Left renal cortex interstitium (tissue), 4 donors: ENCODE measurements around the gene CDH1. TPM values are rescaled to one million over a fixed set of nuclear protein-coding genes. Genes with fewer than 3 reads are reported as not detected.
A peak's percentile ranks its signal among the peaks of the same experiment; 100 is the strongest.
"Not testable (repeated sequence)": the region's sequence is repeated elsewhere in the genome, so short reads cannot be mapped to it uniquely, and the experiment has no call there.

Experiments used
- DNase-seq, 4 donors: peaks; one replicate each; pipeline ENCODE4 v3.0.0-alpha.2; 2013; ENCODE audit warnings: low read depth in 4 of 4, low spot score in 2 of 4, missing footprints in 1 of 4
- polyA plus RNA-seq, 4 donors: library from polyadenylated mRNA; unstranded; fragments of 120-200 nt; gene quantifications; one replicate each; pipeline ENCODE4 v1.2.1, GENCODE V29; 2013; ENCODE audit not compliant: insufficient read length in 4 of 4

The CDH1 gene
- polyA plus RNA-seq: 100 to 1,000 TPM in 2 of 4 donors, 10 to 100 TPM in 2; 91.0 to 108 (median 99.4) TPM

DNA sequence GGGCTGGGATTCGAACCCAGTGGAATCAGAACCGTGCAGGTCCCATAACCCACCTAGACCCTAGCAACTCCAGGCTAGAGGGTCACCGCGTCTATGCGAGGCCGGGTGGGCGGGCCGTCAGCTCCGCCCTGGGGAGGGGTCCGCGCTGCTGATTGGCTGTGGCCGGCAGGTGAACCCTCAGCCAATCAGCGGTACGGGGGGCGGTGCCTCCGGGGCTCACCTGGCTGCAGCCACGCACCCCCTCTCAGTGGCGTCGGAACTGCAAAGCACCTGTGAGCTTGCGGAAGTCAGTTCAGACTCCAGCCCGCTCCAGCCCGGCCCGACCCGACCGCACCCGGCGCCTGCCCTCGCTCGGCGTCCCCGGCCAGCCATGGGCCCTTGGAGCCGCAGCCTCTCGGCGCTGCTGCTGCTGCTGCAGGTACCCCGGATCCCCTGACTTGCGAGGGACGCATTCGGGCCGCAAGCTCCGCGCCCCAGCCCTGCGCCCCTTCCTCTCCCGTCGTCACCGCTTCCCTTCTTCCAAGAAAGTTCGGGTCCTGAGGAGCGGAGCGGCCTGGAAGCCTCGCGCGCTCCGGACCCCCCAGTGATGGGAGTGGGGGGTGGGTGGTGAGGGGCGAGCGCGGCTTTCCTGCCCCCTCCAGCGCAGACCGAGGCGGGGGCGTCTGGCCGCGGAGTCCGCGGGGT lies at the start of gene CDH1:
CDH1 (plus strand) TSS at position 247 of the 684 bp plus-strand sequence; CDS start at position 371, 124 bp downstream.
- DNase-seq: no peak

DNA sequence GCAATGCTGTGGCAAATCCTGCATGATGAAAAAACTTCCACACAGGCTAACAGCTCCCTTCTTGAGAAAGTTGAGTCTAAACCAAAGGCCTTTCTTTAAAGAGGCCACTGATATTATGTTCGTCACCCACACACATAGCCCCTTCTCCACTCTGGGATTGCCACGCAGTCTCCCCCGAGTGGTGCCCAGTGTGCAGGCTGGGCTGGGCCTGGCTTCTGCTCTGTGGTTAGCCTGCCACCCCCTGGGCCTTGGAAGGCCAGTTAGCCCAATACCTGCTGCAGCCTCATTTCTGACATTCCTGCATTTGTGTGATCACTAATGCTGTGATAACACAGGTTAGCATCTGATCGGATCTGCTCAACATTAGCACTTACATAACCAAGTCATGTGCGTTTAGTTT lies 47.2 kb upstream of the CDH1 start:
- DNase-seq: no peak

DNA sequence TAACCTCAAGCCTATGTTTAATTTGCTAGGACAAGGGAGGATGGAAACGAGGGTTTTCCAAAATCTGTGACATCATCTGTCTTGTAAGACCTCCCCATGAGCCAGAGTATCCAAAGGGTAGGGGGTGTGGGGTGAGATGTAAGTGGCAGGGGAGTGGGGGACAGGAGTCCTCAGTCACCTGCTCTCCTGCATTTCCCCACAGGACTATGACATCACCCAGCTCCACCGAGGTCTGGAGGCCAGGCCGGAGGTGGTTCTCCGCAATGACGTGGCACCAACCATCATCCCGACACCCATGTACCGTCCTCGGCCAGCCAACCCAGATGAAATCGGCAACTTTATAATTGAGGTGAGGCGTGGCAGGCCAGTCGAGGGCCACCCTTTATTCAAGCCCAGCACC lies 41.5 kb upstream of the CDH1 start:
- DNase-seq: no peak

DNA sequence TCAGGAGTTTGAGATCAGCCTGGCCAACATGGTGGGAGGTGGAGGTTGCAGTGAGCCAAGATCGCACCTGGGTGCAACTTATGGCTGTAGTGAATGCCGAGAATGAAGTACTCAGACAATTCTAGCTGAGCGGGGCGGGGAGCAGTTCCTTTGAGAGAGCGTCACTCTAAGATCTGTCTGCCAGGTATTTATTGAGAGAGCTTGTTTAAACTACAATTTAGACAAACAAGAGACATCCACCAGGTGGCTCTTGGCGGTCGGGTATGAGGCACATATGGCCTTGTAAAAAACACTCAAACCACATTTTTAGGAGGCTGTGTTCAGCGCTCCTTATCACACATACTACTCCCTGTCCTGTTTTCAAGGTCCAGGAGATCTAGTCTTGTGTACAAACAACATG lies 40.6 kb upstream of the CDH1 start:
- DNase-seq: no peak

DNA sequence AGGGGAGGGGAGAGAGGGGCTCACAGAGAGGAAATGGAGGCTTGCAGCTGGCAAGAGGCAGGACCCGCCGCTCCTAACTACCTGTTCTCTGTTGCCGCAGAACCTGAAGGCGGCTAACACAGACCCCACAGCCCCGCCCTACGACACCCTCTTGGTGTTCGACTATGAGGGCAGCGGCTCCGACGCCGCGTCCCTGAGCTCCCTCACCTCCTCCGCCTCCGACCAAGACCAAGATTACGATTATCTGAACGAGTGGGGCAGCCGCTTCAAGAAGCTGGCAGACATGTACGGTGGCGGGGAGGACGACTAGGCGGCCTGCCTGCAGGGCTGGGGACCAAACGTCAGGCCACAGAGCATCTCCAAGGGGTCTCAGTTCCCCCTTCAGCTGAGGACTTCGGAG lies 39.0 kb upstream of the CDH1 start:
- no peak for DNase-seq

DNA sequence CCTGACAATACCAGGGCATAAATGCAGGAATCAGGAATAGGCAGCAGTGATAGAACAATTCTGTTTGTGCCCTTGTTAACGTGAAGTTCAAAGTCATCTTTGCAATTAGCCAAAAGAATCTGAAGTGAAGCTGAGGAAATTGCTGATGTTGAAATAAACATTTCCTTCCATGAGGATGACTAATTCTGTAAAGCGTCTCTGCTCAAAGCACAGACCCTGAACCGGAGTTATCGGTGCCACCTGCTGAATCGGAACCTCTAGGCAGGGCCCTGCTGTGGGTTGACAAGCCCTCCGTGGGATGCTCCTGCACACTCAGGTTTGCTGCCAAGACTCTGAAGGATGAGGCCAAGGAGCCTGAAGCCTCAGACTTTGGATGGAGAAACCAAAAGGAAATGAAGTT lies 37.0 kb upstream of the CDH1 start:
- DNase-seq: no peak

DNA sequence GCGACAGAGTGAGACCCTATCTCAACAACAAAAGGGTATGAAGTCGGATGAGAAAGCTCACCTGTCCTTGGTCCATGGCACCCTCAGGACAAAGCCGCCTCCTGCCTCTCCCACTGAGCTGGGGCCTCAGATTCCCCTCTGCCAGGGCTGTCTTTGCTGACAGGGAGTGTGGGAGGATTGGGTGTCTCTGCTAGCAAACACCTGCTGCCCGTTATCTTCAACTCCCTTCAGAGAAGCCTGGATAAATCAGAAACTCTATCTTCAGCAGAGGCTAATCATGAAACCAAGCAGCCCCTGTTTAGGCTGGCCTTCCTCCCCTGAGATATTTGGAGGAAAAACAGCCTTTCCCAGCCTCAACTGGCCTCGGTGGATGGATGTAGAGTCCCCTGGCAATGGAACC lies 36.3 kb upstream of the CDH1 start:
- peak in 1 of 4 donors; percentile 28 for DNase-seq

DNA sequence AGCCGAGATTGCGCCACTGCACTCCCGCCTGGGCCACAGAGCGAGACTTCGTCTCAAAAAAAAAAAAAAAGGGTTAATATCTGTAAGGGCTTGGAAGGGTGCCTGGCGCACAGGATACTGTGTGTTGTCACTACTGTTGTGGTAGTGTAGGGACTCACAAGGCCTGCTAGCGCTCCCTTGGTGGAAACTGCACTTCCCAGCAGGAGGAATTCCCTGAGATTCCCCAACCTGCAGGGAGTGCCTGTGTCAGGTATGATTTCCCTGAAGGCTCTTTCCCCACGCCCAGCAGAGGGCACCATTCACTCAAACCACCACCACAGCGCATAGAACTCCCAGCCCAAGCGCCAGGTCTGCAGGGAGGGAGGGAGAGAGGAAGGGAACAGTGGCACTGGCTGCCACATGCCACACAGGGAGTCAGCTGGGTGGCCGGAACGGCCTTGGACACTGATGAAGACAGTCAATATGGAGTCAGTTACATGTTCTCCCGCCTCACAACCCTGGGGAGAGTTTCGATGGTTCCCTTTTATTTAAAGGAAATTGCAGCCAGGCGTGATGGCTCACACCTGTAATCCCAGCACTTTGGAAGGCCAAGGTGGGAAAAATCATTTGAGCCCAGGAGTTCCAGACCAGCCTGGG lies 32.7 kb upstream of the CDH1 start:
- peak in 2 of 4 donors; percentile 35 to 73 for DNase-seq

DNA sequence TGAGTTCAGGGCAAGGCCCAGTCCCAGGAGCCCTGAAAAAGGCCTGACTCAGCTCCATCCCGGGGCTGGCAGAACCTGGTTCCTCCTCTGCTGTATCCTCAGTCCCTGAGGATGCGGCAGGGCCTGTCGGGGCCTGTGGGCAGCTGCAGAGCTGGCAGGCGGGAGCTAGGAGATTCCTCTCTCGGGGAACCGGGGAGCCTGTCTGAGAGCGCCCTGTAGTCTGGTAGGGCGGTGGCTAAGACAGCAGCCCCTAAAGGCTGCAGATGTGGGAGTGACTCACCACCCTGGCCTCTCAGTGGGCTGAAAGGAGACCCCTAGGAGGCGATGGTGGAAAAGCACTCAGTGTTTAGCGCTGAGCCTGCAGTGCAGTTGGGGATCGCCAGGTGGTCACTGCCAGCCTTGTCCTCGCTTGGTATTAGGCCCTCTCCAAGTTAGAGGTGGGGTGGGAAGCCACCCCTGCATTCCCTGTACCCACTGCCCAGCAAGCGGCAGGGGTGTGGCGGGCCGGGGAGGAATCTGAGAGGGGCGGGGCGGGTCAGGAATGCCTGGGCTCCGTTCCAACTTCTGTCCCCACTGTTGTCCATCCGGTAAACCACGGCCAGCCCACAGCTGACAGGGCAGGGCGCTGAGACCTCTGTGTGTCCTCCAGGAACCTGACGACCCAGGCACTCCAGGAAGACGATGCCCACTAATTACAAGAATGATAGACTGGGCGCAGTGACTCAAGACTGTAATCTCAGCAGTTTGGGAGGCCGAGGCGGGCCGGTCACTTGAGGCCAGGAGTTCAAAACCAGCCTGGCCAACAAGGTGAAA lies 29.5 kb upstream of the CDH1 start:
- no peak for DNase-seq

DNA sequence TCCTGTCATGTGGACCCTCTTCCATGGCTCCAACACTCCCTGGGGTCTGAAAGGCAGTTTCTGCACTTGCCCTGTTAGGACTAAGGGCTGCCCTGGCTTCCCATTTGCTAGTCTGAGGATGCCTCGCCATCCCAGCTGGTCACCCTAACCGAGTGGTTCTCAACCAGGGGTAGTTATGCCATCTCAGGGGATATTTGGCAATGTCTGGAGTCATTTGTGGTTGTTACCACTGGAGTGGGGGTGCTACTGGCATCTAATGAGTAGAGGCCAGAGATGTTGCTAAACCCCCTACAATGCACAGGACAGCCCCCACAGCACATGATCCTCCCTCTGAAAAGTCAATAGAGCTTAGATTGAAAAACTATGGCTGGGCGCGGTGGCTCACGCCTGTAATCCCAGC lies 26.9 kb upstream of the CDH1 start:
- no peak for DNase-seq

DNA sequence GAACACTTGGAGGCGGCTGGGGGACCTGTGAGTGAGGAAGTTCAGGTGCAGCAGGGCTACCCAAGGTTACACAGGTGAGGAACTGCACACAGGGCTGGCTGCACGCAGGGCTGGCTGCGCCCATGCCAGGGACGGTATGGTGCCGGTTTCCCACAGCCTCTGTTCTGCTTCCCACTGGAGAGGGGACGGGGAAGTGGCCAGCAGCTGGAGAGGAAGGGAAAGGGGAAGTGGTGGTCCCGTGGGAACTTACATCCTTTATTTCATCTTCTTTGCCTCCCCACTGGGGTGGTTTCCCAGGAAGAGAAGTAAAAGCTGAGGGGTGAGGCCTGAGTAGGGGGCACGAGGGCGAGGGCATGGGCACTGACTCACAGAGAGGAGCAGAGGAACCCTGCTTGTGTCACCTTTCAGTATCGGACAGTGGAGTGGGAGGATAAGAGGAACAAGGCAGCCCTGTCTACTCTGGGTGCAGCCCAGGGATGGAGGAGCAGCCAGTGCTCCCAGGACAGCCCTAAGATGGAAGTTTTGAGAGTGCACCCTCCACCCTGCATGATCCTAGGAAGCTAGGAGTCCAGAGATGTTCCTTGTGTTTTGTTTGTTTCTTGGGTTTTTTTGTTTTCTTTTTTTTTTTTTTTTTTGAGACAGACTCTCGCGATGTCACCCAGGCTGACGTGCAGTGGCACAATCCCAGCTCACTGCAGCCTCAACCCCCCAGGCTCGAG lies 25.5 kb upstream of the CDH1 start:
- no peak for DNase-seq

DNA sequence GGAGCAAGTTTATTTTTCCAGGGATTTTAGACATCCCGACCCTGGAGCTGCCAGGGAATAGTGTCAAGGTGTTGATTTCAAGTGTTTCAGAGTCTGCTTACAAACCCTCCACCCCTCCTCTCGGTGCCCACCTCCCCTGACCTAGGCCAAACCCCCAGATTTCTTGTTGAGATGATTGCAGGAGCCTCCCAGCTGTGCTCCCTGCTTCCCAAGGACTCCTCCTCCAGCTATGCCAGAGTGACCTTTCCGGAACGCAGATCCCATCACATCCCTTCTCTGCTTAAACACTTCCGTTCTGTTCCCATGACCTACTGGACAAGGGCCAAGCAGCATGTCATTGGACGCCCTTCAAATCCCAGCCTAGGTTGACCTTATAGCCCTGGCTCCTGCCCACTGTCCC lies 23.7 kb upstream of the CDH1 start:
- no peak for DNase-seq

DNA sequence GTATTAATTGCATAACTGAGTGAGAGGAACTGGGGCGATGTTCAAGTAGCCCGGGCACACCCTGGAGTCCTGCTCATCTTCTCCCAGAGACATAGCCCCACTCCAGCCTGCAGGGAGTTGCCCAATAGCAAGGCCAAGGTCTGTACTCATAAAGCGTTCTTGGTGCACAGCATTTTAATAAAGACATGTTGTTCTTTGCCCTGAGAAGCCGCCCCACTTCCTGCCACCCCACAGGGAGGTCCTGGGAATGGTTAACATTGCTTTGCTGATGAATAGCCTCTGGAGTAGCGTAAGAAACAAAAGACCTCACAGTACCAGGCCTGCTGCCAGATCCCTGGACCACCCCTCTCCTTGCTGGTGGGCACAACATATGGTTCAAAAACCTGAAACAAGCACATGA lies 21.6 kb upstream of the CDH1 start:
- DNase-seq: no peak

DNA sequence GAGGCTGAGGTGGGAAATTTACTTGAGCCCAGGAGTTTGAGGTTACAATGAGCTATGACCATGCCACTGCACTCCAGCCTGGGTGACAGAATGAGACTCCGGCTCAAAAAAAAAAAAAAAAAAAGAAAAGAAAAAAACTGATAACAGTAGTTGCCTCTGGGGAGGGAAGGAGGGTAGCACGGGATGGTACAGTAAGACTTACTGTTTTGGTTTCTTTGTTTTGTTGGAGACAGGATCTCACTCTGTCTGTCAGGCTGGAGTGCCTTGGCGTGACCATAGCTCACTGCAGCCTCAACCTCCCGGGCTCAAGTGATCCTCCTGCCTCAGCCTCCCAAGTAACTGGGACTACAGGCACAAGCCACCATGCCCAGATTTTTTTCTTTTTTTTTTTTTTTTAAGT lies 20.6 kb upstream of the CDH1 start:
- not testable (repeated sequence) for DNase-seq

DNA sequence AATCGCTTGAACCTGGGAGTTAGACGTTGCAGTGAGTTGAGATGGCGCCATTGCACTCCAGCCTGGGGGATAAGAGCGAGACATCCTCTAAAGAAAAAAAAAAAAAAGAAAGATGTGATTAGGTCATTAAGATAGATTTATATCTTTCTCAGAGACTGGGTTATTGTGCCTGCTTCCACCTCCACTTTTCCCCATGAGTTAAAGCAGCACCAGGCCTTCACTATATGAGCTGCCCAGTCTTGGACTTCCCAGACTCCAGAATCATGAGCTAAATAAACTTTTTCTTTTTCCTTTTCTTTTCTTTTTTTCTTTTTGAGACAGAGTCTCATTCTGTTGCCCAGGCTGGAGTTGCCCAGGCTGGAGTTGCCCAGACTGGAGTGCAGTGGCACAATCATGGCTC lies 19.4 kb upstream of the CDH1 start:
- no peak for DNase-seq

DNA sequence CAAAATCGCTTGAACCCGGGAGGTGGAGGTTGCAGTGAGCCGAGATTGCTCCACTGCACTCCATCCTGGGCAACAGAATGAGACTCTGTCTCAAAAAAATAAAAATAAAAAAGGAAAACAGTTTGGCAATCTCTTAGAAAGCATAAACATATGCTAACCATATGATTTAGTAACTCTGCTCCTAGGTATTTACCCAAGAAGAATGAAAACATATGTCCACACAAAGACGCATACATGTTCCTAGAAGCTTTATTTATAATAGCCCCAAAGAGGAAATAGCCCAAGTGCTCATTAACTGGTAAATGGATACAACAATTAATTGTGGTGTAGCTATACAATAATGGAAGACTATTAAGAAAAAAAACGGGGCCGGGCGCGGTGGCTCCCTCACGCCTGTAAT lies 18.5 kb upstream of the CDH1 start:
- DNase-seq: no peak

DNA sequence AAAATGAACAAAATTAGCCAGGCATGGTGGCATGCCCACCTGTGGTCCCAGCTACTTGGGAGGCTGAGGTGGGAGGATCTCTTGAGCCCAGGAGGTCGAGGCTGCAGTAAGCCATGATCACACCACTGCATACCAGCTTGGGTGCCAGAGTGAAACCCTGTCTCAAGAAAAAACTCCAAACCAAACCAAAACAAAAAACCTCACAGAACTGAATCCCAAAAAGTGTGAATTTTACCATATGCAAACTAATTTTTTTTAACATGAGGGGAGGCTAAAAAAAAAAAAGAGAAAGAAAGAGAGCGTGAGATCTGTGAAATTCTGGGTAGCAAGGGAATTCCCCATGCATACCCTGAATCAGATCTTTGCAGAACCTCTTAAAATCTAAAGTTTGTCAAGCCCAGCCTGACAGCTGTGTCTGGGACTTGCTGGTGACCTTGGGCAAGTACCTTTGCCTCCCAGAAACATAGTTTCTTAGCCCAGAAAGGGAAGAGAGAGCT lies 17.1 kb upstream of the CDH1 start:
- no peak for DNase-seq

DNA sequence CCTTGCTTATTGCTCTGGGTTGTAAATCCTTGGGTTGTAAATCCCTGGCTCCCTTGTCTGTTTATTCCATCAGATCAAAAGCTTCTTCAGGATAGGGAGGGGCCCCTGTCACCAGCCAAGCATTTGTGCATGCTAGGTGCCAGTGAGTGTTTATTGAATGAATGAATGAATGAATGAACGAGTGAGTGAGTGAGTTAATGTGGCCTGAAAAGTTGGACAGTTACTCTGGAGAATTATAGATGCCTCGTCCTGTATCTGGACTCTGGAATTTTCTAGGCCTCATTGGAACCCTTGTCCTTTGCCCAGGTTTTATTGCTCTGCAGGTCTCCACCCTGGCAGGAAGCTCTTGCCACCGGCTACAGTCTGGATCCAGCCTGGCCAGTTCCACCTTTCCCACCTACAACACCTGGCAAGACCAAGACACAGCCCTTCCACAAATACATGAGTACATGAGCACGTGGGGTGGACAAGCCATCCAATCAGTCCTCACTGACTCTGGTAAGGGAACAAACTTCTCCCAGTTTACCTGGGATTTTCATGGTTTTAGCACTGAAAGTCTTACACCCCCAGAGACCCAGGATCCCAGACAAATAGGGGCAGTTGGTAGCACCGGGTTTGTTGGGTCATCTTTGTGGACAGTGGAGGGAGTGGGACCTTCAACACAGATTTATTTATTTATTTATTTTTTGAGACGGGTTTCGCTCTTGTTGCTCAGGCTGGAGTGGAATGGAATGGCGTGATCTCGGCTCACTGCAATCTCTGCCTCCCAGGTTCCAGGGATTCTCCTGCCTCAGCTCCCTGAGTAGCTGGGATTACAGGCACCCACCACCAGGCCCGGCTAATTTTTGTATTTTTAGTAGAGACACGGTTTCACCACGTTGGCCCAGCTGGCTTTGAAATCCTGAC lies 14.7 kb upstream of the CDH1 start:
- DNase-seq: no peak

DNA sequence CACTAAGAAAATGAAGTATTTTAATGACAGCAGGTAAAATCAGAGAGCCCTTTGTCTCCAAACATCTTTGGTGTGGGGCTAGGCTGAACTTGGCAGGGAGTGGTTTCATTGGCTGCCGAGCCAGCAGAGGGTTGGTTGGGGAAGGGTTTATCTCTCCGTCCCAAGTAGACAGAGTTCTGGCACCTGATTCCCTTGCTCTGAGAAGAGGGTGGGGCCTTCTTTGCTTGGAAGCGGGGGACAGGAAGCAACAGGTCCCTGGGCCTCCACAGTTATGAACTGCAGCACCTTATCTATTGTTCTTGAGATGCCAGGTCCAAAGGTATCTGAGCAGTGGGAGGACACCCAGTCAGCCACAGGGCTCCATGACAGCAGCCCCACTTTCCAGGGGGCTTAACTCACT lies 12.3 kb upstream of the CDH1 start:
- DNase-seq: no peak

DNA sequence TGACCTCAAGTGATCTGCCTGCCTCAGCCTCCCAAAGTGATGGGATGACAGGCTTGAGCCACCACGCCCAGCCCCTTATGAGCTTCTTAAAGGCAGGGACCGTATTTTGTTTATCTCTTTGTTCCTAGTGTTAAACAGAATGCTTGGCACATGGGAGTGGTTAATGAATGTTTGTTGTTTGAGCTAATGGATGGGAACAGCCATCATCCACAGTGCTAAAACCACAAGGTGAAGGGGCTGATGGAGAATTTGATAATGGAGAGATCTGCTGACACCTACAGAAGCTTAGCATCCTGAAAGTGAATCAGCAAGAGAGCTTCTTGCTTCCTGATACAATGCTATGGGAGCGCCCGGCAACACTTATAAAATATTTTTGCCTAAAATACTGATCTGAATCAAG lies 8.6 kb upstream of the CDH1 start:
- no peak for DNase-seq
